ENCODE data around the gene PRG2. TPM values are rescaled to one million over a fixed set of nuclear protein-coding genes. Genes with fewer than 3 reads are reported as not detected.

Gene PRG2
- total and polyA plus RNA-seq, 9 of the 15 experiments (the other 6 are each of a cell fraction or from before 2014, with no cell fraction given): 1.8 to 78.0 (median 26.6) TPM

GRCh38 chr11:57424792-57425564 is 34.5 kb upstream of the PRG2 start (continued):
- TF ChIP-seq ARID1B (IDR thresholded peaks at IDR 0.05): peak; percentile 98
- TF ChIP-seq DDX20 (tag; IDR thresholded peaks at IDR 0.05; ENCODE audit: low read depth): no peak
- TF ChIP-seq ATF3 (IDR thresholded peaks at IDR 0.05): peak; percentile 99
- peak; percentile 98 for TF ChIP-seq ATF3 (CRISPR knock-in tag; conservative IDR thresholded peaks at IDR 0.05)
- no peak for TF ChIP-seq ZNF79 (CRISPR knock-in tag; IDR thresholded peaks at IDR 0.05; ENCODE audit: low read depth)
- no peak; the same call in 1 of the 2 replicates for TF ChIP-seq ZNF174 (CRISPR knock-in tag; IDR thresholded peaks at IDR 0.05)
- TF ChIP-seq ZNF695 (CRISPR knock-in tag; IDR thresholded peaks at IDR 0.05): no peak
- TF ChIP-seq RBM25 (IDR thresholded peaks at IDR 0.05; ENCODE audit: low read depth, low read length, severe bottlenecking): no peak
- TF ChIP-seq ZNF561 (CRISPR knock-in tag; conservative IDR thresholded peaks at IDR 0.05): no peak
- TF ChIP-seq ATF1 (CRISPR knock-in tag; IDR thresholded peaks at IDR 0.05): no peak
- peak; percentile 76 for TF ChIP-seq ATF1 (tag; IDR thresholded peaks at IDR 0.05)
- TF ChIP-seq E2F1 (CRISPR knock-in tag; IDR thresholded peaks at IDR 0.05): peak; percentile 52; the same call in 1 of the 2 replicates
- peak; percentile 92 for TF ChIP-seq ZNF592 (IDR thresholded peaks at IDR 0.05)
- TF ChIP-seq SMAD3 (CRISPR knock-in tag; conservative IDR thresholded peaks at IDR 0.05): peak; percentile 91
- TF ChIP-seq FOXJ3 (CRISPR knock-in tag; IDR thresholded peaks at IDR 0.05): no peak
- TF ChIP-seq MLX (CRISPR knock-in tag; conservative IDR thresholded peaks at IDR 0.05): no peak
- TF ChIP-seq E2F6 (IDR thresholded peaks at IDR 0.05; ENCODE audit: borderline replicate concordance in 1 of 2, extremely low read depth in 1 of 2, insufficient read depth in 1 of 2, insufficient read length in 1 of 2, low read depth in 1 of 2, low read length in 1 of 2, poor library complexity in 1 of 2, severe bottlenecking in 1 of 2): peak in 1 of 2 experiments; percentile 68
- TF ChIP-seq HLTF (IDR thresholded peaks at IDR 0.05): peak; percentile 53; the same call in 1 of the 2 replicates

Data from K562 (cell line).